Activated CD4-positive, alpha-beta memory T cell treated with anti-CD3 and anti-CD28 coated beads, Interleukin-2, amount 10 ng/mL, durations not matched to agents 7 days and 5 days (primary cell): Measurements from ENCODE around the gene NDUFB3. TPM values are rescaled to one million over a fixed set of nuclear protein-coding genes. Genes with fewer than 3 reads are reported as not detected.
"Not testable (repeated sequence)": the region's sequence is repeated elsewhere in the genome, so short reads cannot be mapped to it uniquely, and the experiment has no call there.

ENCODE experiments used
- CTCF ChIA-PET: fragments of 350-600 bp; sonication (Branson Sonifier 250); formaldehyde crosslinking; loops from one replicate; lab custom pipeline; 2021; ENCODE audit warnings: antibody characterized with exemption, inconsistent platforms; lab: Charles Lee
- POLR2A ChIA-PET: fragments of 350-600 bp; sonication (Branson Sonifier 250); formaldehyde crosslinking; loops from one replicate; lab custom pipeline; 2021; ENCODE audit warnings: antibody characterized with exemption; lab: Charles Lee
- DNase-seq: peaks from one replicate; pipeline ENCODE4 v3.0.0-alpha.2; 2020
- H3K27ac Mint-ChIP-seq: one replicate; pipeline ENCODE4 v1.8.0; 2021; ENCODE audit warnings: mild to moderate bottlenecking, mixed read lengths
- H3K27me3 Mint-ChIP-seq: one replicate; pipeline ENCODE4 v1.8.0; 2021; ENCODE audit warnings: mixed read lengths
- H3K36me3 Mint-ChIP-seq: one replicate; pipeline ENCODE4 v1.8.0; 2021; ENCODE audit warnings: low read depth, mixed read lengths
- H3K4me1 Mint-ChIP-seq: one replicate; pipeline ENCODE4 v1.8.0; 2021; ENCODE audit warnings: mixed read lengths
- H3K4me3 Mint-ChIP-seq: one replicate; pipeline ENCODE4 v1.8.0; 2021; ENCODE audit warnings: mild to moderate bottlenecking, mixed read lengths
- H3K9me3 Mint-ChIP-seq: one replicate; pipeline ENCODE4 v1.8.0; 2021; ENCODE audit warnings: mixed read lengths
- total RNA-seq, 2 experiments: library from RNA; stranded (reverse); gene quantifications; one replicate each; pipeline ENCODE4 v1.2.3, GENCODE V29; 2021

Gene NDUFB3
- total RNA-seq, 2 experiments from 2014 or later, result 133 to 135 TPM

- Mint-ChIP-seq H3K4me1 (peaks cover 13% of the 10 kb centered on the region), H3K27me3 (no peaks in the 10 kb centered on the region), H3K36me3 (peaks cover 29% of the 10 kb centered on the region), H3K27ac (no peak overlapping the region), H3K4me3 (no peak overlapping the region), H3K9me3 (no peaks in the 10 kb centered on the region)
- DNase-seq, result no peak
- ChIA-PET POLR2A (interaction anchor here (1.5 kb wide), 1 partner anchor 169 kb away, joined by 3 read pairs; the partner anchor contains the start of gene NIF3L1), CTCF (interaction anchor here (1.4 kb wide), 1 partner anchor 10 kb away, joined by 6 read pairs; no protein-coding TSS in a partner anchor)
Observed at GRCh38 chr2:201058914-201059313, 12.9 kb upstream of the NDUFB3 start.

- CTCF ChIA-PET, result interaction anchor here (1.0 to 1.6 kb wide), 2 partner anchors 10 to 172 kb away, joined by 3 to 4 read pairs; no protein-coding TSS in a partner anchor
- peaks cover 19% of the 10 kb centered on the region for H3K4me1 Mint-ChIP-seq
- H3K36me3 Mint-ChIP-seq, result peaks cover 29% of the 10 kb centered on the region
- H3K27me3 Mint-ChIP-seq, result no peaks in the 10 kb centered on the region
- H3K27ac Mint-ChIP-seq, result no peak overlapping the region
- POLR2A ChIA-PET, result interaction anchor here (1.7 kb wide), 1 partner anchor 9 kb away, joined by 4 read pairs; no protein-coding TSS in a partner anchor
- no peaks in the 10 kb centered on the region for H3K9me3 Mint-ChIP-seq
- H3K4me3 Mint-ChIP-seq, result no peak overlapping the region
- DNase-seq, result no peak
Observed at GRCh38 chr2:201059961-201060755, 11.6 kb upstream of the NDUFB3 start.

DNA sequence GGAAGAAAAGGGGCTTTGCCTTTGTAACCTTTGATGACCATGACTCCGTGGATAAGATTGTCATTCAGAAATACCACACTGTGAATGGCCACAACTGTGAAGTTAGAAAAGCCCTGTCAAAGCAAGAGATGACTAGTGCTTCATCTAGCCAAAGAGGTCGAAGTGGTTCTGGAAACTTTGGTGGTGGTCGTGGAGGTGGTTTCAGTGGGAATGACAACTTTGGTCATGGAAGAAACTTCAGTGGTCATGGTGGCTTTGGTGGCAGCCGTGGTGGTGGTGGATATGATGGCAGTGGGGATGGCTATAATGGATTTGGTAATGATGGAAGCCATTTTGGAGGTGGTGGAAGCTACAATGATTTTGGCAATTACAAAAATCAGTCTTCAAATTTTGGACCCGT is 8.3 kb upstream of the NDUFB3 start:
- not testable (repeated sequence) for H3K4me3 Mint-ChIP-seq, H3K27ac Mint-ChIP-seq, H3K27me3 Mint-ChIP-seq, DNase-seq, H3K9me3 Mint-ChIP-seq
- Mint-ChIP-seq H3K36me3 (peaks cover 23% of the 10 kb centered on the region), H3K4me1 (peaks cover 36% of the 10 kb centered on the region)
- CTCF ChIA-PET, result interaction anchor here (1.2 kb wide), 1 partner anchor 162 kb away, joined by 3 read pairs; no protein-coding TSS in a partner anchor
- POLR2A ChIA-PET, result interaction anchor here (1.2 kb wide), 1 partner anchor 54 kb away, joined by 3 read pairs; no protein-coding TSS in a partner anchor

DNA sequence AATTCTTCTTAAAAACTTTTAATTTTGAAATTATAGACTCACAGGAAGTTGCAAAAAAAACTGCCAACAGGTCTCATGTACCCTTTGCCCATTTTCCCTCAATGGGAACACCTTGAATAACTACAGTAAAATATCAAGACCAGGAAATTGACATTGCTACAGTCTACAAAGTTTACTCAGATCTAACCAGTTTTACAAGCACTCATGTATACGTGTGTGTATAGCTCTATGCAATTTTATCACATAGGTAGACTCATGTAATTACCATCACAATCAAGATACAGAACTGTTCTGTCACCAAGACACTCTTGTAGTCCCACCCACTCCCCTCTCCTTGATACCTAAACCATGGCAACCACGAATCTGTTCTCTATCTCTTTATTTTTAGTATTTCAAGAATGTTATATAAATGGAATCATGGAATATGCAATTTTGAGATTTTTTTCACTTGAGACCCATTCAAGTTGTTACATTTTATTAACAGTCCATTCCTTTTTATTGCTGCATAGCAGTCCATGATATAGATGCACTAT is 6.9 kb upstream of the NDUFB3 start:
- ChIA-PET CTCF (interaction anchor here (0.6 to 6.5 kb wide), 2 partner anchors 10 to 102 kb away, joined by 3 to 54 read pairs; partner anchors contain the start of gene ORC2), POLR2A (interaction anchor here (1.1 kb wide), 1 partner anchor 57 kb away, joined by 3 read pairs; no protein-coding TSS in a partner anchor)
- no peak overlapping the region for H3K4me3 Mint-ChIP-seq
- H3K4me1 Mint-ChIP-seq, result peaks cover 47% of the 10 kb centered on the region
- peaks cover 20% of the 10 kb centered on the region for H3K36me3 Mint-ChIP-seq
- H3K9me3 Mint-ChIP-seq, result no peaks in the 10 kb centered on the region
- H3K27ac Mint-ChIP-seq, result no peak overlapping the region
- no peaks in the 10 kb centered on the region for H3K27me3 Mint-ChIP-seq
- no peak for DNase-seq

- ChIA-PET CTCF (interaction anchor here (0.8 to 6.5 kb wide), 16 partner anchors 11 to 166 kb away, joined by 3 to 112 read pairs (median 4); partner anchors contain the start of genes CASP10, CFLAR and ORC2), POLR2A (interaction anchor here (0.6 to 6.1 kb wide), 13 partner anchors 47 to 207 kb away, joined by 3 to 105 read pairs (median 4); partner anchors contain the start of genes CASP10, CFLAR, NIF3L1 and ORC2)
- H3K4me3 Mint-ChIP-seq, result peak overlapping the region; percentile 96
- peaks cover 3% of the 10 kb centered on the region for H3K36me3 Mint-ChIP-seq
- H3K27me3 Mint-ChIP-seq, result no peaks in the 10 kb centered on the region
- H3K4me1 Mint-ChIP-seq, result peaks cover 56% of the 10 kb centered on the region
- peak overlapping the region; percentile 88 for H3K27ac Mint-ChIP-seq
- DNase-seq, result no peak
- no peaks in the 10 kb centered on the region for H3K9me3 Mint-ChIP-seq
Observed at GRCh38 chr2:201070948-201071478, 788 bp upstream of the NDUFB3 start.

GRCh38 chr2:201072201-201072530 is 365 bp downstream of the NDUFB3 start:
- Mint-ChIP-seq H3K27me3 (no peaks in the 10 kb centered on the region), H3K4me1 (peaks cover 53% of the 10 kb centered on the region), H3K36me3 (peaks cover 3% of the 10 kb centered on the region), H3K4me3 (peak overlapping the region; percentile 96), H3K9me3 (no peaks in the 10 kb centered on the region), H3K27ac (peak overlapping the region; percentile 88)
- DNase-seq, result no peak
- POLR2A ChIA-PET, result interaction anchor here (0.6 to 6.1 kb wide), 16 partner anchors 8 to 359 kb away, joined by 3 to 105 read pairs (median 4); partner anchors contain the start of genes CFLAR, CLK1 and ORC2
- CTCF ChIA-PET, result interaction anchor here (0.6 to 5.4 kb wide), 5 partner anchors 30 to 160 kb away, joined by 3 to 47 read pairs (median 3); partner anchors contain the start of gene CFLAR

- H3K9me3 Mint-ChIP-seq, result no peaks in the 10 kb centered on the region
- H3K27ac Mint-ChIP-seq, result peak overlapping the region; percentile 9
- peaks cover 3% of the 10 kb centered on the region for H3K36me3 Mint-ChIP-seq
- CTCF ChIA-PET, result interaction anchor here (0.9 to 5.4 kb wide), 4 partner anchors 43 to 159 kb away, joined by 3 to 47 read pairs (median 4); partner anchors contain the start of gene CFLAR
- POLR2A ChIA-PET, result interaction anchor here (0.9 to 6.1 kb wide), 9 partner anchors 38 to 360 kb away, joined by 3 to 105 read pairs (median 4); partner anchors contain the start of genes CFLAR, CLK1 and ORC2
- H3K27me3 Mint-ChIP-seq, result no peaks in the 10 kb centered on the region
- peaks cover 50% of the 10 kb centered on the region for H3K4me1 Mint-ChIP-seq
- peak overlapping the region; percentile 55 for H3K4me3 Mint-ChIP-seq
- DNase-seq, result no peak
Observed at GRCh38 chr2:201073071-201073470, 1.3 kb downstream of the NDUFB3 start.

GRCh38 chr2:201074996-201075395 is 3.2 kb downstream of the NDUFB3 start:
- H3K4me3 Mint-ChIP-seq, result no peak overlapping the region
- H3K27me3 Mint-ChIP-seq, result no peaks in the 10 kb centered on the region

GRCh38 chr2:201084863-201085262 is 13.1 kb downstream of the NDUFB3 start:
- H3K27me3 Mint-ChIP-seq, result no peaks in the 10 kb centered on the region
- peaks cover 35% of the 10 kb centered on the region for H3K36me3 Mint-ChIP-seq
- peaks cover 1% of the 10 kb centered on the region for H3K4me1 Mint-ChIP-seq
- no peak for DNase-seq
- no peak overlapping the region for H3K27ac Mint-ChIP-seq
- ChIA-PET CTCF (no interaction called here), POLR2A (no interaction called here)
- H3K4me3 Mint-ChIP-seq, result no peak overlapping the region
- H3K9me3 Mint-ChIP-seq, result no peaks in the 10 kb centered on the region

More at GRCh38 chr2:201074996-201075395, 3.2 kb downstream of the NDUFB3 start:
- no peak for DNase-seq
- POLR2A ChIA-PET, result interaction anchor here (0.8 to 1.5 kb wide), 3 partner anchors 41 to 211 kb away, joined by 3 to 4 read pairs (median 3); partner anchors contain the start of genes CASP10, CFLAR and CLK1
- CTCF ChIA-PET, result interaction anchor here (0.7 to 1.5 kb wide), 3 partner anchors 10 to 172 kb away, joined by 3 to 4 read pairs (median 3); no protein-coding TSS in a partner anchor
- Mint-ChIP-seq H3K27ac (no peak overlapping the region), H3K36me3 (peaks cover 14% of the 10 kb centered on the region), H3K9me3 (no peaks in the 10 kb centered on the region), H3K4me1 (peaks cover 36% of the 10 kb centered on the region)

DNA sequence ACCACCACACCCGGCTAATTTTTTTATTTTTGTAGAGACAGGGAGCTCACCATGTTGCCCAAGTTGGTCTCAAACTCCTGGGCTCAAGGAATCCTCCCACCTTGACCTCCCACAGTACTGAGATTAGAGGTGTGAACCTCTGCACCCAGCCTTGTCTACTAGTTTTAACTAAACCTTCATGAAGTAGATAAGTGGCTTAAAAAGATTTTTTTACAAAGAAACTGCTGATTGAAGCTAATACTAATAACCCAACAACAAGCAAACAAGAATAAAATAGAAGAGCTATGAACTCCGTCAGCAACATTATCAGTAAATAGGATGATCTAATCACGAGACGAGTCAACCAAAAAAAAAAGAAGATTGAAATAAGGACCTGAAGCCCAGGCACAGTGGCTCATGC is 18.8 kb downstream of the NDUFB3 start:
- ChIA-PET POLR2A (interaction anchor here (0.9 kb wide), 1 partner anchor 28 kb away, joined by 3 read pairs; no protein-coding TSS in a partner anchor), CTCF (no interaction called here)
- Mint-ChIP-seq H3K27ac (no peak overlapping the region), H3K9me3 (no peaks in the 10 kb centered on the region), H3K4me3 (no peak overlapping the region), H3K36me3 (peaks cover 26% of the 10 kb centered on the region), H3K4me1 (peaks cover 2% of the 10 kb centered on the region), H3K27me3 (no peaks in the 10 kb centered on the region)
- no peak for DNase-seq

GRCh38 chr2:201093573-201093972 is 21.8 kb downstream of the NDUFB3 start:
- peaks cover 2% of the 10 kb centered on the region for H3K4me1 Mint-ChIP-seq
- no peaks in the 10 kb centered on the region for H3K9me3 Mint-ChIP-seq
- CTCF ChIA-PET, result no interaction called here
- no peak overlapping the region for H3K4me3 Mint-ChIP-seq
- no peak for DNase-seq
- no peak overlapping the region for H3K27ac Mint-ChIP-seq
- peaks cover 7% of the 10 kb centered on the region for H3K36me3 Mint-ChIP-seq
- POLR2A ChIA-PET, result no interaction called here
- H3K27me3 Mint-ChIP-seq, result no peaks in the 10 kb centered on the region

- Mint-ChIP-seq H3K9me3 (no peaks in the 10 kb centered on the region), H3K36me3 (no peaks in the 10 kb centered on the region), H3K4me3 (no peak overlapping the region), H3K4me1 (no peaks in the 10 kb centered on the region), H3K27ac (no peak overlapping the region), H3K27me3 (no peaks in the 10 kb centered on the region)
- POLR2A ChIA-PET, result no interaction called here
- CTCF ChIA-PET, result no interaction called here
- no peak for DNase-seq
Observed at GRCh38 chr2:201100497-201100896, 28.7 kb downstream of the NDUFB3 start.
